Measurements from ENCODE around the gene WNT7A.
"Not testable (repeated sequence)": the region's sequence is repeated elsewhere in the genome, so short reads cannot be mapped to it uniquely, and the experiment has no call there.

DNA sequence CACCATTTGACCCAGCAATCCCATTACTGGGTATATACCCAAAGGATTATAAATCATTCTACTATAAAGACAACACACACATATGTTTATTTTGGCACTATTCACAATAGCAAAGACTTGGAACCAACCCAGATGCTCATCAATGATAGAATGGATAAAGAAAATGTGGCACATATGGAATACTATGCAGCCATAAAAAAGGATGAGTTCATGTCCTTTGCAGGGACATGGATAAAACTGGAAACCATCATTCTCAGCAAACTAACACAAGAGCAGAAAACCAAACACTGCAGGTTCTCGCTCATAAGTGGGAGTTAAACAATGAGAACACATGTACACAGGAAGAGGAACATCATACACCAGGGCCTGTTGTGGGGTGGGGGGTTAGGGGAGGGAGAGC, 48.9 kb upstream of the WNT7A start:
- TF ChIP-seq, protein P1, sequence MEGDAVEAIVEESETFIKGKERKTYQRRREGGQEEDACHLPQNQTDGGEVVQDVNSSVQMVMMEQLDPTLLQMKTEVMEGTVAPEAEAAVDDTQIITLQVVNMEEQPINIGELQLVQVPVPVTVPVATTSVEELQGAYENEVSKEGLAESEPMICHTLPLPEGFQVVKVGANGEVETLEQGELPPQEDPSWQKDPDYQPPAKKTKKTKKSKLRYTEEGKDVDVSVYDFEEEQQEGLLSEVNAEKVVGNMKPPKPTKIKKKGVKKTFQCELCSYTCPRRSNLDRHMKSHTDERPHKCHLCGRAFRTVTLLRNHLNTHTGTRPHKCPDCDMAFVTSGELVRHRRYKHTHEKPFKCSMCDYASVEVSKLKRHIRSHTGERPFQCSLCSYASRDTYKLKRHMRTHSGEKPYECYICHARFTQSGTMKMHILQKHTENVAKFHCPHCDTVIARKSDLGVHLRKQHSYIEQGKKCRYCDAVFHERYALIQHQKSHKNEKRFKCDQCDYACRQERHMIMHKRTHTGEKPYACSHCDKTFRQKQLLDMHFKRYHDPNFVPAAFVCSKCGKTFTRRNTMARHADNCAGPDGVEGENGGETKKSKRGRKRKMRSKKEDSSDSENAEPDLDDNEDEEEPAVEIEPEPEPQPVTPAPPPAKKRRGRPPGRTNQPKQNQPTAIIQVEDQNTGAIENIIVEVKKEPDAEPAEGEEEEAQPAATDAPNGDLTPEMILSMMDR (IDR thresholded peaks at IDR 0.05; ENCODE audit: low read length): not testable (repeated sequence)
- not testable (repeated sequence) for TF ChIP-seq EZH2 (IDR thresholded peaks at IDR 0.05; ENCODE audit: borderline replicate concordance, low read length)

Measured in OCI-LY1 (cell line).